GM21619 (cell line): ENCODE results near the gene HDAC10.

Source experiments
- ATAC-seq: cut with Tn5 transposase; IDR thresholded peaks from one replicate; pipeline ENCODE4 v1.9.1; 2021; ENCODE audit not compliant: unreplicated experiment

HDAC10 gene

GRCh38 chr22:50257041-50257440 lies 6.0 kb upstream of the HDAC10 start:
- ATAC-seq, result no peak

- no peak for ATAC-seq
Observed at GRCh38 chr22:50256258-50256862, 5.3 kb upstream of the HDAC10 start.

GRCh38 chr22:50255607-50256006 lies 4.5 kb upstream of the HDAC10 start:
- ATAC-seq, result no peak

GRCh38 chr22:50255099-50255498 lies 4.0 kb upstream of the HDAC10 start:
- ATAC-seq, result no peak

GRCh38 chr22:50253941-50254340 lies 2.9 kb upstream of the HDAC10 start:
- no peak for ATAC-seq

- no peak for ATAC-seq
Observed at GRCh38 chr22:50253046-50253915, 2.2 kb upstream of the HDAC10 start.

GRCh38 chr22:50252082-50253045 lies 1.3 kb upstream of the HDAC10 start:
- no peak for ATAC-seq

- ATAC-seq, result no peak
Observed at GRCh38 chr22:50251477-50252081, 514 bp upstream of the HDAC10 start.

GRCh38 chr22:50250249-50250554 lies 863 bp downstream of the HDAC10 start:
- ATAC-seq, result no peak

- no peak for ATAC-seq
Observed at GRCh38 chr22:50249341-50250248, 1.5 kb downstream of the HDAC10 start.

- no peak for ATAC-seq
Observed at GRCh38 chr22:50248196-50249081, 2.6 kb downstream of the HDAC10 start.

- no peak for ATAC-seq
Observed at GRCh38 chr22:50247748-50248147, 3.3 kb downstream of the HDAC10 start.

GRCh38 chr22:50246242-50247175 lies 4.6 kb downstream of the HDAC10 start:
- ATAC-seq, result no peak

- ATAC-seq, result peak; percentile 2
Observed at GRCh38 chr22:50245214-50246072, 5.6 kb downstream of the HDAC10 start.

GRCh38 chr22:50244420-50245213 lies 6.4 kb downstream of the HDAC10 start, which contains the start of gene TUBGCP6:
TUBGCP6 (minus strand) TSS chr22:50245023; CDS start chr22:50244459, 564 bp downstream.
- ATAC-seq, result peak; percentile 58
